NCI-H1417 (cell line): ENCODE results near the gene SLC25A1.
"Not testable (repeated sequence)": the region's sequence is repeated elsewhere in the genome, so short reads cannot be mapped to it uniquely, and the experiment has no call there.

ENCODE experiments used
- DNase-seq, 3 experiments: peaks; one replicate each; lab custom pipeline; 2025; lab: John Stamatoyannopoulos, UW

The SLC25A1 gene

GRCh38 chr22:19166421-19166820 is 12.1 kb downstream of the SLC25A1 start:
- no peak for DNase-seq

- no peak for DNase-seq
Observed at GRCh38 chr22:19164425-19164824, 14.1 kb downstream of the SLC25A1 start.

GRCh38 chr22:19158649-19159048 is 19.9 kb downstream of the SLC25A1 start:
- not testable (repeated sequence) for DNase-seq

GRCh38 chr22:19156109-19156508 is 22.4 kb downstream of the SLC25A1 start:
- DNase-seq, result not testable (repeated sequence)

- no peak for DNase-seq
Observed at GRCh38 chr22:19152942-19153883, 25.3 kb downstream of the SLC25A1 start.

GRCh38 chr22:19151329-19152191 is 27.0 kb downstream of the SLC25A1 start:
- no peak for DNase-seq

- no peak for DNase-seq
Observed at GRCh38 chr22:19150482-19151328, 27.8 kb downstream of the SLC25A1 start.

- DNase-seq, result no peak
Observed at GRCh38 chr22:19149991-19150390, 28.5 kb downstream of the SLC25A1 start, which contains the start of gene GSC2. Gene GSC2 (minus strand): TSS chr22:19150292. CDS start chr22:19150283, 9 bp downstream.

- DNase-seq, result peak in 2 of 3 experiments; percentile 23 to 26
Observed at GRCh38 chr22:19149047-19149883, 29.3 kb downstream of the SLC25A1 start.

- DNase-seq, result no peak
Observed at GRCh38 chr22:19148417-19149046, 30.0 kb downstream of the SLC25A1 start.

GRCh38 chr22:19147195-19147780 is 31.2 kb downstream of the SLC25A1 start:
- no peak for DNase-seq

- no peak for DNase-seq
Observed at GRCh38 chr22:19146215-19146968, 32.1 kb downstream of the SLC25A1 start.

- peak in 1 of 3 experiments; percentile 26 for DNase-seq
Observed at GRCh38 chr22:19143967-19144400, 34.6 kb downstream of the SLC25A1 start.

- DNase-seq, result no peak
Observed at GRCh38 chr22:19143212-19143611, 35.3 kb downstream of the SLC25A1 start.

- no peak for DNase-seq
Observed at GRCh38 chr22:19142394-19142793, 36.1 kb downstream of the SLC25A1 start.

GRCh38 chr22:19139974-19140373 is 38.6 kb downstream of the SLC25A1 start:
- DNase-seq, result no peak

GRCh38 chr22:19139001-19139356 is 39.6 kb downstream of the SLC25A1 start:
- DNase-seq, result no peak

GRCh38 chr22:19138217-19139000 is 40.1 kb downstream of the SLC25A1 start:
- no peak for DNase-seq
